Measurements from ENCODE around the gene VENTX.

- TF ChIP-seq CTCF (IDR thresholded peaks at IDR 0.05): no peak
- no peak for TF ChIP-seq POLR2A (IDR thresholded peaks at IDR 0.05; ENCODE audit: low read depth)
- TF ChIP-seq POLR2AphosphoS5 (IDR thresholded peaks at IDR 0.05): no peak
Measured at GRCh38 chr10:133277277-133277992, 39.8 kb downstream of the VENTX start.
